Choroid plexus epithelial cell (primary cell): ENCODE results near the gene ARHGEF7.
A peak's percentile ranks its signal among the peaks of the same experiment; 100 is the strongest.

Experiments
- DNase-seq: peaks from one replicate; pipeline ENCODE4 v3.0.0-alpha.2; 2010; ENCODE audit warnings: low read depth
- H3K4me3 ChIP-seq: 2 replicates; pipeline ENCODE4 v1.5.1; 2011; ENCODE audit warnings: low read depth, mild to moderate bottlenecking, control low read depth, low read length, moderate library complexity
- CTCF ChIP-seq: conservative IDR thresholded peaks from 2 replicates; pipeline ENCODE4 v1.5.1; 2011; ENCODE audit warnings: low read depth, mild to moderate bottlenecking, control low read depth, inconsistent platforms, low read length, moderate library complexity

ARHGEF7 gene

GRCh38 chr13:111262281-111262680, 147.2 kb downstream of the ARHGEF7 start:
- no peak for DNase-seq
- no peak for TF ChIP-seq CTCF
- H3K4me3 ChIP-seq, result no peak overlapping the region

DNA sequence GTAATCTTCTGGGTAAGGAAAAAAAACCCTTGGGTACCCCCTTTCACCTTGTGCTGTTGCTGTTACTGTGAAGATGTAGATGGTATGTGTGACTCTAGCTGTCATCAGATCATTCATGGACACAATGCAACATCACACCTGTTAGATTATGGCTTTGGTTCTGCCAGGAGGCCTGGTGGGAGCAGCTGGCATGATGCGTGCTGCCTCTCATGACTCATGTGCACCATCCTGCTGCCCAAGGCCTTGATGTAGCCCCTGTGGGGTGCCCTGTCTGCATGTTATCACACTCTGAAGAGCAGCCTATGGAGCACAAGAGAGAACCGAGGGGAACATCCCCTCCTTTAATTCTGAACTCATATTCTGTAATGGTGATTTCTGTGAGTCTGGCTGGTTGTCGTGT, 147.6 kb downstream of the ARHGEF7 start:
- no peak for DNase-seq
- TF ChIP-seq CTCF, result no peak
- no peak overlapping the region for H3K4me3 ChIP-seq

DNA sequence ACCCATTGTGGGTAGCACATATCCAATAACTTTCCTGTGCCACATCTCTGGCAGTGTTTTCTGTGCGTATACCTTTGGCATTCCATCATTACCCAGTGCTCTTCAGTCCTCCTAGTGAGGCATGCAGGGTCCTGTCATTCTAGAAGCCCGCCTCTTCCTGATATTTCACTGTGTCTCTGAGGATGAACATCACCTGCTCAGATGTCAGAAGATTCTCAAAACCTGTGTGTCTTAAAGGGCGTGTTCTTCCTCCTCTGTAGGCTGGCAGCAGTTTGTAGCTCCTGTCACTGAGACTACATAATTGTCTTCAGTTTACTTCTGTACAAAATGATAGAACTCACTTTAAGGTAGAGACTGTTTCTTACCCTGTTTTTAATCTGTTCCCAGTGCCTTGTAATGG, 148.5 kb downstream of the ARHGEF7 start:
- no peak overlapping the region for H3K4me3 ChIP-seq
- no peak for TF ChIP-seq CTCF
- DNase-seq, result no peak

DNA sequence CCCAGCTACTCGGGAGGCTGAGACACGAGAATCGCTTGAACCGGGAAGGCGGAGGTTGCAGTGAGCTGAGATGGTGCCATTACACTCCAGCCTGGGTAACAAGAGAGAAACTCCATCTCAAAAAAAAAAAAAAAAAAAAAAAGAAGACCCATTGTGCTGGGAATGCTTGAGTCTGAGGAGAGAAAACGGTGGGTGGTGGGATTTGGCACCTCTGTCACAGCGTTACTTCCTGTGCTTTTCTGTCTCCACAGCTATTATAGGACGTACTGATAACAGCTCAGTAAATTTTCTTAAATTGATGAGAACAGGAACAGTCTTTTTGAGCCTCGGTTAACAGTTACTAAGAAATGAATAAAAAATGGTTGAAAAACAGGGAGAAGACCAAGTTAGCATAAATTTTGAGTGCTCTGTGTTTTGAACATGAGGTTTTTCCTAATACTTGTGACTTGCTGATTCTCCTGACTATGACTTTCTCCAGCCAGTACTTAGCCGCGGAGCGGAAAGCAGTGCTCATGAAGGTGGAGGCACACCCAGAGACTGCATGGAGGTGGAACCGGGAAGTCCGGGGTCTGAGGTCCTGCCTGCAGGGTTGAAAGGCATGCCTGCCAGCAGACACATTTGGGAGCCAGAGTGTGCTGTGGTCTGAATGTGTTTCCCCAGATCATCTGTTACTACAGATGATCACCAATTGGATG, 150.0 kb downstream of the ARHGEF7 start:
- no peak for TF ChIP-seq CTCF
- no peak overlapping the region for H3K4me3 ChIP-seq
- DNase-seq, result no peak

- TF ChIP-seq CTCF, result no peak
- H3K4me3 ChIP-seq, result no peak overlapping the region
- DNase-seq, result no peak
These were observed 150.6 kb downstream of the ARHGEF7 start for GRCh38 chr13:111265701-111266035.

DNA sequence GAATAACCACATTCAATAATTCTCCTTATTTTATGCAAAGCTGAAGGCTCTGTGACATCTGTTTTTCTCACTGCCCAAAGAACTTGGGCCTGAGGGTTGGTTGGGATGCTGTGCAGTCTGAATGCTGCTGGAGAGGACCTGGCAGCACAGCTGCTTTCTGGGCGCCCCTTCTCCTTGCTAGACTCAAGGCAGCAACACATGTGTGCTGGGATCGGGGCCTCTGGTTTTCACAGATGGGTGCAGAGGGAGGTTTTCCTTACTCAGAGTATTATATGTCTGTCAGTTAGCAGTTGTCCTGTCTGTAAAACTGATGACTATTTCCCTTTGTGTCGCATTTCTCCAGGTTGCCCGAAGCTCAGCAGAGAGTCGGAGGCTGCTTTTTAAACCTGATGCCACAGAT, 152.1 kb downstream of the ARHGEF7 start:
- no peak for TF ChIP-seq CTCF
- no peak overlapping the region for H3K4me3 ChIP-seq
- DNase-seq, result no peak

DNA sequence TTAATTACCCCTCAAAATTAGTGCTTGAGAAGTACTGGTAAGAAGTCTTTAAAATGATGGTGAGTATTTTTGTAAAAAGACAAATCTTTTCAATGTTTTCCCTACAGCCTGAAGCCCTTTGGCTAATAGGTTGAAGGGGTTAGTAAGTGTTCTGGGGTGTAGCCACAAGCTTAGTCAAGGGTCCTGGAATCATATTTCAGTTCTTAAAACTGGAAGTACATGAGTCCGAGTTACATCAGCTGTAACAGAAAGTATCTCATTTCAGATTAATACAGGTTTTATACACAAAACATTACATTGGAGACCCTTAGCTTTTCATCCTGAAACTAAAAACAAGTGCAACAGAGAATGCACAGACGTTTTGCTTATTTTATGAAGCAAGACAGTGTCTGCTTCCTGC, 152.7 kb downstream of the ARHGEF7 start:
- peak; percentile 33 for DNase-seq
- no peak for TF ChIP-seq CTCF
- no peak overlapping the region for H3K4me3 ChIP-seq
